ENCODE measurements around the gene EGR2. TPM values are rescaled to one million over a fixed set of nuclear protein-coding genes. Genes with fewer than 3 reads are reported as not detected.

The EGR2 gene
- total RNA-seq, 2 donors from 2014 or later, result 0.20 to 8.2 TPM

DNA sequence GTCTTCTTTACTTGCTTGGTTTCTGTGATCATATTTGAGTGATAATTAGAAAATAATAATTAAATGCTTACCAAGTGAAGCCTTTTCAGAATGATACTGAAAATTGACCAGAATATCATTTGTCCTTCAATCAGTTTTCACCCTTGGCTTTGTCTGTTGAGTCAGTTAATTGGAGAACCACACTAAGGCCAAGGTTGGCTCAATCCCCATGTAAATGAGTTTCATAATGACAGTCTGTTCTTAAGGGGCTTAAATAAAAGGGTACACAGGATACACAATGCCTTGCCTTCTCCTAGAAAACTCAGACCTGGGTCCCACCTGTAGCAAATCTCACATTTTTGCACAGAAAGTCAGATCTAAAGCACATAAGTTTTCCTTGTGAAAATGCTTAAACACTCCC, 31.3 kb upstream of the EGR2 start:
- no peak for TF ChIP-seq CTCF (IDR thresholded peaks at IDR 0.05)
- H3K9ac ChIP-seq (ENCODE audit: low read depth in 2 of 2, low read length in 2 of 2), result no peak overlapping the region
- H3K4me3 ChIP-seq, result no peak overlapping the region
- H3K4me1 ChIP-seq, result no peaks in the 10 kb centered on the region
- intact Hi-C loops (cut with DNase I), result loop anchor here (10.0 kb wide), 1 partner anchor 237 kb away; no protein-coding TSS in a partner anchor
- no peaks in the 10 kb centered on the region for H3K9me3 ChIP-seq
- DNase-seq, result no peak
- H3K27ac ChIP-seq, result no peak overlapping the region
- H3K36me3 ChIP-seq, result no peaks in the 10 kb centered on the region
- H3K27me3 ChIP-seq, result no peaks in the 10 kb centered on the region

DNA sequence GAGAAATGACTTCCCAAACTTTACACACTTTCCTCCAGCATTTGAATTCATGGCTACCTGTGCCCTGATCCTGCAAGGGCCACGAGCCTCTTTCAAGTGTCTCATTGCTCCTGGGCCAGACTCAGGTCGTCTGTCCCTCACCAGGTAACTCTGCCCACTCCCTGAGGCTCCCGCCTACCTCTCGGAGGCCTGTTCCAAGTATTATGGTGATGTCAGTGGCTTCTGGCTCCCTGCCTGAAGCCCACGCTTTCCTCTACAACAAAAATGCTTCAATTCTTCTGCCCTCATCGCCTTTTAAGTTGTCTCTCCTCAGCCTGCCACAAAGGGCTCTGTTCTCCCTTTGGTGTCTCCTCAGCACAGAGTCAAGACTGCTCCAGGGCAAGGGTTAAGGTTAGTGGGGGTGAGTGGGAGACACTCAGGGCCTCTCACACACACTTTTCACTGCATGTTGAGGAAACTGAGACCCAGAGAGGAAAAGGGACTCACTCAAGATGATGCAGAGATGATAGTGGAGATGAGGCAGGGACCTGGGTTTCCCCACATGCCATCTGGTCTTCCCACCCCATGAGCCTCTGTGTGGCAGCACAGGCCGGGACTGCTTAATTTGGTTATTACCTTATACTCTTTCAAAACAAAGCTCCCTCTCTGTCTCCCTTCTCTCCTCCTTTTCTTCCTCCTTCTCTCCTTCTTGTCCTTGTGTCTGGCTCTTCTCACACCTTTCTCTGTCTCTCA, 28.3 kb upstream of the EGR2 start:
- Histone ChIP-seq H3K27ac (no peak overlapping the region), H3K4me1 (no peaks in the 10 kb centered on the region), H3K4me3 (no peak overlapping the region), H3K27me3 (no peaks in the 10 kb centered on the region), H3K36me3 (no peaks in the 10 kb centered on the region), H3K9ac (ENCODE audit: low read depth in 2 of 2, low read length in 2 of 2) (no peak overlapping the region), H3K9me3 (no peaks in the 10 kb centered on the region)
- intact Hi-C loops (cut with DNase I), result loop anchor here (10.0 kb wide), 1 partner anchor 240 kb away; no protein-coding TSS in a partner anchor
- DNase-seq, result no peak
- TF ChIP-seq CTCF (IDR thresholded peaks at IDR 0.05), result no peak

DNA sequence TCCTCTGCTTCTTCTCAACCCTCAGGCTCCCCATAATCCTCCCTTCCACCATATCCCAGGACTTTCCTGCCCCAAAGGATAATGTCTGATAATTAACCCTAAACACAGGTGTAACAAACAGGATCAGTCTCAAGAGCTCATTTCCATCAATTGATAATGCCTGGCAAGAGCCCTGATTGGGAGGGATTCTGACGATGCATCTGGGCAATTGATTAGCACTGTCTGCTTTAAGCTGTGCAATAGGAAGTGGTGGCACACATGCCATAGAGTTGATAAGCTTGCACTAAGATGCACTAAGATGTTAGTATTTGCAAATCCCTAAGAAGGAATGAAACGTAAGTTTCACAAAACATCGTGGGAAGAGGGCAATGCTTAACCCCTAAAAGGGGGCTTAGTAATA, 27.4 kb upstream of the EGR2 start:
- no peaks in the 10 kb centered on the region for H3K4me1 ChIP-seq
- no peak for TF ChIP-seq CTCF (IDR thresholded peaks at IDR 0.05)
- intact Hi-C loops (cut with DNase I), result loop anchor here (10.0 kb wide), 1 partner anchor 241 kb away; no protein-coding TSS in a partner anchor
- no peak overlapping the region for H3K4me3 ChIP-seq
- no peaks in the 10 kb centered on the region for H3K27me3 ChIP-seq
- H3K36me3 ChIP-seq, result no peaks in the 10 kb centered on the region
- H3K9ac ChIP-seq (ENCODE audit: low read depth in 2 of 2, low read length in 2 of 2), result no peak overlapping the region
- H3K27ac ChIP-seq, result no peak overlapping the region
- DNase-seq, result no peak
- no peaks in the 10 kb centered on the region for H3K9me3 ChIP-seq

- intact Hi-C loops (cut with DNase I), result loop anchor here (10.0 kb wide), 1 partner anchor 242 kb away; no protein-coding TSS in a partner anchor
- Histone ChIP-seq H3K36me3 (no peaks in the 10 kb centered on the region), H3K9me3 (no peaks in the 10 kb centered on the region), H3K9ac (ENCODE audit: low read depth in 2 of 2, low read length in 2 of 2) (no peak overlapping the region), H3K27ac (no peak overlapping the region), H3K27me3 (no peaks in the 10 kb centered on the region), H3K4me1 (no peaks in the 10 kb centered on the region), H3K4me3 (no peak overlapping the region)
- no peak for TF ChIP-seq CTCF (IDR thresholded peaks at IDR 0.05)
- DNase-seq, result no peak
These were observed 26.8 kb upstream of the EGR2 start for GRCh38 chr10:62842983-62843382.

DNA sequence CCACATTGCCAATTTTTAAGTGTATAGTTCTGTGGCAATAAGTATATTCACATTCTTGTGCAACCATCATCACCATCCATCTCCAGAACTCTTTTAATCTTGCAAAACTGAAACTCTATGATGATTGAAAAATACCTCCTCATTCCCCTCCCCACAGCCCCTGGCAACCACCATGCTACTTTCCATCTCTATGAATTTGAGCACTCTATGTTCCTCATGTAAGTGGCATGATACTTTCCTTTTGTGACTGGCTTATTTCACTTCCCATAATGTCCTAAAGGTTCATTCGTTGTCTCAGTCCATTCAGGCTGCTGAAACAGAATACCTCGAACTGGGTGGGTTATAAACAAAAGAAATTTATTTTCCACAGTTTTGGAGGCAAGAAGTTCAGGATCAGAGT, 23.4 kb upstream of the EGR2 start:
- TF ChIP-seq CTCF (IDR thresholded peaks at IDR 0.05), result no peak
- intact Hi-C loops (cut with DNase I), result no loop called here

More for the DNA sequence above, 23.4 kb upstream of the EGR2 start:
- Histone ChIP-seq H3K36me3 (no peaks in the 10 kb centered on the region), H3K27me3 (no peaks in the 10 kb centered on the region), H3K9ac (ENCODE audit: low read depth in 2 of 2, low read length in 2 of 2) (no peak overlapping the region), H3K4me1 (no peaks in the 10 kb centered on the region), H3K4me3 (no peak overlapping the region), H3K9me3 (no peaks in the 10 kb centered on the region), H3K27ac (no peak overlapping the region)
- DNase-seq, result no peak
